CD4-positive, alpha-beta T cell (primary cell): Measurements from ENCODE around the gene PLEKHG1. TPM values are rescaled to one million over a fixed set of nuclear protein-coding genes. Genes with fewer than 3 reads are reported as not detected.

Source experiments
- ATAC-seq: fragments of 200-7000 bp; cut with Tn5 transposase; one replicate; pipeline ENCODE4 v1.10.0; 2022; ENCODE audit warnings: mild to moderate bottlenecking; ENCODE audit not compliant: poor library complexity
- CTCF ChIA-PET: fragments of 350-600 bp; sonication (Branson Sonifier 250); formaldehyde crosslinking; loops from one replicate; lab custom pipeline; 2021; ENCODE audit warnings: antibody characterized with exemption, inconsistent platforms; lab: Charles Lee
- POLR2A ChIA-PET: fragments of 350-600 bp; sonication (Branson Sonifier 250); formaldehyde crosslinking; loops from one replicate; lab custom pipeline; 2021; ENCODE audit warnings: antibody characterized with exemption, inconsistent platforms; lab: Charles Lee
- DNase-seq, 14 experiments: peaks; one replicate each; pipeline ENCODE4 v3.0.0-alpha.2; 2013 to 2020; ENCODE audit warnings: mixed read lengths in 2 of 14
- H3K27ac ChIP-seq, 2 donors: one replicate each; pipeline versions ENCODE4 v1.5.1 to v1.7.0; 2013; ENCODE audit warnings: low read length in 2 of 2, low read depth in 1 of 2, mild to moderate bottlenecking in 1 of 2
- H3K27me3 ChIP-seq, 2 experiments: 1 replicate in 1 of 2; 2 replicates in 1 of 2; pipeline versions ENCODE4 v1.6.1 to v1.7.0; 2013; ENCODE audit warnings: low read length in 2 of 2, control low read depth in 1 of 2, mild to moderate bottlenecking in 1 of 2, moderate library complexity in 1 of 2; ENCODE audit not compliant: insufficient read depth in 2 of 2, control insufficient read depth in 1 of 2
- H3K36me3 ChIP-seq: one replicate; pipeline ENCODE4 v1.6.1; 2013; ENCODE audit warnings: low read length, control low read depth; ENCODE audit not compliant: insufficient read depth
- H3K4me1 ChIP-seq: one replicate; pipeline ENCODE4 v1.6.1; 2013; ENCODE audit warnings: low read length, control low read depth; ENCODE audit not compliant: insufficient read depth
- H3K4me3 ChIP-seq: one replicate; pipeline ENCODE4 v1.5.1; 2013; ENCODE audit warnings: mild to moderate bottlenecking, low read length, moderate library complexity
- H3K9me3 ChIP-seq, 2 experiments: 1 replicate in 1 of 2; 2 replicates in 1 of 2; pipeline versions ENCODE4 v1.6.1 to v1.7.0; 2013; ENCODE audit warnings: low read length in 2 of 2, mild to moderate bottlenecking in 2 of 2, control low read depth in 1 of 2, moderate library complexity in 1 of 2; ENCODE audit not compliant: control insufficient read depth in 1 of 2, insufficient read depth in 1 of 2
- H3K27ac Mint-ChIP-seq: one replicate; pipeline ENCODE4 v1.8.0; 2020; ENCODE audit warnings: mixed read lengths
- H3K27me3 Mint-ChIP-seq: one replicate; pipeline ENCODE4 v1.8.0; 2021; ENCODE audit warnings: mixed read lengths
- H3K36me3 Mint-ChIP-seq: one replicate; pipeline ENCODE4 v1.8.0; 2021; ENCODE audit warnings: low read depth, mixed read lengths
- H3K4me1 Mint-ChIP-seq: one replicate; pipeline ENCODE4 v1.8.0; 2021; ENCODE audit warnings: low read depth, mixed read lengths
- H3K4me3 Mint-ChIP-seq: one replicate; pipeline ENCODE4 v1.8.0; 2020; ENCODE audit warnings: mild to moderate bottlenecking, mixed read lengths
- H3K9me3 Mint-ChIP-seq: one replicate; pipeline ENCODE4 v1.8.0; 2020; ENCODE audit warnings: mixed read lengths
- CTCF ChIP-seq: fragments of 200-600 bp; IDR thresholded peaks from one replicate; pipeline ENCODE4 v1.8.0; 2022; ENCODE audit warnings: antibody characterized with exemption, mild to moderate bottlenecking
- intact Hi-C, 2 experiments: fragments of 100-400 bp; cut with DNase I in 1 of 2; cut with micrococcal nuclease in 1 of 2; formaldehyde crosslinking; loops; one replicate each; pipeline versions ENCODE4 v1.15.1 to v1.9.0; 2023 to 2025; cut with DNase I, micrococcal nuclease
- total RNA-seq, 174 experiments: library from RNA in 2 of 174; stranded (reverse) in 2 of 174; gene quantifications; one replicate each; pipeline ENCODE4 v1.2.3 and lab custom pipeline; 2021 to 2026

PLEKHG1 gene
- total RNA-seq, 2 experiments from 2014 or later = 1.5 to 1.8 TPM

- intact Hi-C loops = no loop called here
- no peak for ATAC-seq
- DNase-seq = no peak
- no peaks in the 10 kb centered on the region for H3K9me3 Mint-ChIP-seq
- no peak overlapping the region for H3K4me3 Mint-ChIP-seq
- no peaks in the 10 kb centered on the region for H3K36me3 Mint-ChIP-seq
- no peak for TF ChIP-seq CTCF
- no peak overlapping the region for H3K27ac Mint-ChIP-seq
- H3K9me3 ChIP-seq = no peaks in the 10 kb centered on the region
- H3K27ac ChIP-seq = no peak overlapping the region
- H3K27me3 ChIP-seq = no peaks in the 10 kb centered on the region
- H3K4me1 Mint-ChIP-seq = peaks cover 16% of the 10 kb centered on the region
- peaks cover 13% of the 10 kb centered on the region for H3K4me1 ChIP-seq
- no peak overlapping the region for H3K4me3 ChIP-seq
- H3K27me3 Mint-ChIP-seq = no peaks in the 10 kb centered on the region
- POLR2A ChIA-PET = no interaction called here
- no peaks in the 10 kb centered on the region for H3K36me3 ChIP-seq
- CTCF ChIA-PET = no interaction called here
Observed at GRCh38 chr6:150620763-150621162, 21.1 kb downstream of the PLEKHG1 start.

GRCh38 chr6:150622476-150622875, 22.8 kb downstream of the PLEKHG1 start:
- intact Hi-C loops = no loop called here
- no peaks in the 10 kb centered on the region for H3K36me3 Mint-ChIP-seq
- H3K4me3 ChIP-seq = no peak overlapping the region
- no peaks in the 10 kb centered on the region for H3K27me3 ChIP-seq
- peaks cover 16% of the 10 kb centered on the region for H3K4me1 Mint-ChIP-seq
- TF ChIP-seq CTCF = no peak
- no peaks in the 10 kb centered on the region for H3K9me3 Mint-ChIP-seq
- ChIA-PET CTCF (no interaction called here), POLR2A (no interaction called here)
- H3K4me1 ChIP-seq = peaks cover 13% of the 10 kb centered on the region
- H3K9me3 ChIP-seq = no peaks in the 10 kb centered on the region
- peak overlapping the region; percentile 68 for H3K27ac Mint-ChIP-seq
- H3K27ac ChIP-seq = no peak overlapping the region
- H3K4me3 Mint-ChIP-seq = no peak overlapping the region
- H3K36me3 ChIP-seq = no peaks in the 10 kb centered on the region
- H3K27me3 Mint-ChIP-seq = no peaks in the 10 kb centered on the region
- DNase-seq = no peak
- no peak for ATAC-seq

GRCh38 chr6:150622941-150623874, 23.5 kb downstream of the PLEKHG1 start:
- Mint-ChIP-seq H3K4me1 (peaks cover 16% of the 10 kb centered on the region), H3K27ac (peak overlapping the region; percentile 68), H3K27me3 (no peaks in the 10 kb centered on the region), H3K36me3 (no peaks in the 10 kb centered on the region), H3K4me3 (peak overlapping the region; percentile 36), H3K9me3 (no peaks in the 10 kb centered on the region)
- intact Hi-C loops = no loop called here
- Histone ChIP-seq H3K27me3 (no peaks in the 10 kb centered on the region), H3K4me1 (peaks cover 13% of the 10 kb centered on the region), H3K27ac (no peak overlapping the region), H3K36me3 (no peaks in the 10 kb centered on the region), H3K4me3 (no peak overlapping the region), H3K9me3 (no peaks in the 10 kb centered on the region)
- TF ChIP-seq CTCF = no peak
- DNase-seq (peak in 3 of 14 experiments; percentile 39 to 57 (median 53)), ATAC-seq (peak; percentile 87)
- ChIA-PET POLR2A (no interaction called here), CTCF (no interaction called here)
